Heart right ventricle (tissue), 16 donors: Measurements from ENCODE around the gene KCNAB2. TPM values are rescaled to one million over a fixed set of nuclear protein-coding genes. Genes with fewer than 3 reads are reported as not detected.

ENCODE experiments used
- ATAC-seq, 8 donors: fragments of 200-7000 bp; cut with Tn5 transposase; one replicate each; pipeline ENCODE4 v1.9.1; 2020; ENCODE audit warnings: mild to moderate bottlenecking in 8 of 8, moderate library complexity in 8 of 8, moderate number of reproducible peaks in 1 of 8
- DNase-seq, 2 donors: peaks; one replicate each; pipeline ENCODE4 v3.0.0-alpha.2; 2020
- H3K27ac ChIP-seq, 10 donors: fragments of 200-600 bp; sonication (generic) in 2 of 10; one replicate each; pipeline versions ENCODE4 v1.5.0 to v1.8.0; 2020 to 2022; ENCODE audit warnings: mild to moderate bottlenecking in 3 of 10
- H3K27me3 ChIP-seq, 7 donors: fragments of 200-600 bp; one replicate each; pipeline ENCODE4 v1.8.0; 2021 to 2022; ENCODE audit warnings: mild to moderate bottlenecking in 2 of 7
- H3K36me3 ChIP-seq, 9 donors: fragments of 200-600 bp; sonication (generic) in 1 of 9; one replicate each; pipeline versions ENCODE4 v1.5.0 to v1.8.0; 2020 to 2022; ENCODE audit warnings: mild to moderate bottlenecking in 2 of 9
- H3K4me1 ChIP-seq, 9 donors: fragments of 200-600 bp; sonication (generic) in 1 of 9; one replicate each; pipeline versions ENCODE4 v1.5.0 to v1.8.0; 2020 to 2022; ENCODE audit warnings: mild to moderate bottlenecking in 4 of 9
- H3K4me3 ChIP-seq, 10 donors: fragments of 200-600 bp; sonication (generic) in 2 of 10; one replicate each; pipeline versions ENCODE4 v1.5.0 to v1.8.0; 2020 to 2022; ENCODE audit warnings: mild to moderate bottlenecking in 7 of 10, moderate library complexity in 2 of 10
- H3K9me3 ChIP-seq, 11 donors: fragments of 200-600 bp in 10 of 11; sonication (generic) in 2 of 11; one replicate each; pipeline versions ENCODE4 v1.5.0 to v1.8.0; 2013 to 2022; ENCODE audit warnings: mild to moderate bottlenecking in 2 of 11, control low read depth in 1 of 11, moderate library complexity in 1 of 11
- CTCF ChIP-seq, 9 donors: fragments of 200-600 bp; sonication (generic) in 2 of 9; IDR thresholded peaks; one replicate each; pipeline versions ENCODE4 v1.5.0 to v1.8.0; 2021 to 2022; ENCODE audit warnings: antibody characterized with exemption in 9 of 9, mild to moderate bottlenecking in 5 of 9, moderate library complexity in 1 of 9
- WGBS, 2 donors: extraction: QIAGEN DNeasy Blood & Tissue Kit; methylation state at CpG; one replicate each; pipeline ENCODE4 v1.1.7; 2013; ENCODE audit warnings: inconsistent platforms in 1 of 2; 5-methylcytosine and 5-hydroxymethylcytosine counted together
- intact Hi-C, 10 donors: fragments of 100-400 bp; cut with DNase I; formaldehyde crosslinking; loops; one replicate each; pipeline versions ENCODE4 v1.11.1 to v1.14.2; 2022
- polyA plus RNA-seq, 2 donors: library from polyadenylated mRNA; stranded (reverse); fragments of 200-250 nt; gene quantifications; one replicate each; pipeline ENCODE4 v1.2.3, GENCODE V29; 2013
- total RNA-seq, 10 donors: library from RNA; stranded (reverse); fragmentation: NEBNext Ultra II Directional in 3 of 10; extraction: Animal tissue kit (Norgen Biotek cat#: 25700) in 3 of 10; gene quantifications; one replicate each; pipeline versions ENCODE4 v1.2.1 to v1.2.4, GENCODE V29; 2021 to 2023
- donor health status: Arrhythmogenic right ventricular cardiomyopathy.
- donor health status: ischemic (EF 13 %, LVEDD 7.1; RV severe dilation, severe dysfunction).
- donor health status: healthy with polysubstance abuse.
- donor health status: DM: no; HTN: yes; CAD: no.
- donor health status: DM: no; HTN: no; CAD: no.
- donor health status: ischemic (EF 25% LVEDD 6.9; RV normal size, moderate dysfunction).
- donor health status: ischemic (EF 25% LVEDD 5.7; RV mildly dilated, moderate dysfunction).
- donor health status: healthy.
- donor health status: DM: yes; HTN: yes; CAD: no.
- donor health status: Ischemic cardiomyopathy.
- donor health status: ischemic (EF 35%, LVEDD 5.7; RV mildly dilated, moderate dysfunction).
- donor health status: nonischemic (EF 11% LVEDD 7.7; RV severe dilation, severe dysfunction).
- donor health status: DM: yes; HTN: yes; CAD: no.
- donor health status: PGD.
- donor health status: ischemic (EF 29% LVEDD 5.4; RV normal size, mild dysfunction).
- donor health status: nonischemic (EF 23%, LVEDD 6.1; RV moderate dilation, normal function).

Gene KCNAB2
- total and polyA plus RNA-seq, 12 donors = 4.7 to 41.5 (median 21.8) TPM

- no peaks in the 10 kb centered on the region for H3K9me3 ChIP-seq
- peak in 1 of 2 donors; percentile 3 for DNase-seq
- ATAC-seq = no peak
- no peak for TF ChIP-seq CTCF (IDR thresholded peaks at IDR 0.05)
- H3K27me3 ChIP-seq = peaks cover 0 to 54% (median 35%) of the 10 kb centered on the region in 7 donors
- no peak overlapping the region for H3K27ac ChIP-seq
- WGBS, 2 donors = 65 to 72% methylated on average over 23 of the region's 23 CpGs
- H3K4me3 ChIP-seq = no peak overlapping the region
- intact Hi-C loops = loop anchor here in 1 of 10 donors (10.0 kb wide), 1 partner anchor 54 kb away; no protein-coding TSS in a partner anchor
- H3K4me1 ChIP-seq = peaks cover 0 to 20% (median 0%) of the 10 kb centered on the region in 9 donors
- H3K36me3 ChIP-seq = peaks cover 0 to 31% (median 0%) of the 10 kb centered on the region in 9 donors
These were observed 55.4 kb downstream of the KCNAB2 start for GRCh38 chr1:6100861-6101783.

GRCh38 chr1:6101826-6102531 is 56.3 kb downstream of the KCNAB2 start:
- intact Hi-C loops = loop anchor here in 1 of 10 donors (10.0 kb wide), 1 partner anchor 53 kb away; no protein-coding TSS in a partner anchor
- ATAC-seq (no peak), DNase-seq (no peak)
- H3K27ac ChIP-seq = no peak overlapping the region
- no peak overlapping the region for H3K4me3 ChIP-seq
- H3K27me3 ChIP-seq = peaks cover 0 to 57% (median 37%) of the 10 kb centered on the region in 7 donors
- H3K9me3 ChIP-seq = no peaks in the 10 kb centered on the region
- no peak for TF ChIP-seq CTCF (IDR thresholded peaks at IDR 0.05)
- peaks cover 0 to 23% (median 0%) of the 10 kb centered on the region in 9 donors for H3K36me3 ChIP-seq
- peaks cover 0 to 20% (median 0%) of the 10 kb centered on the region in 9 donors for H3K4me1 ChIP-seq
- 54 to 57% methylated on average over 24 to 25 of the region's 25 CpGs for WGBS, 2 donors

GRCh38 chr1:6102532-6102845 is 56.8 kb downstream of the KCNAB2 start:
- DNase-seq (no peak), ATAC-seq (no peak)
- H3K27me3 ChIP-seq = peaks cover 0 to 57% (median 37%) of the 10 kb centered on the region in 7 donors
- peaks cover 0 to 20% (median 0%) of the 10 kb centered on the region in 9 donors for H3K4me1 ChIP-seq
- WGBS, 2 donors = 76 to 88% methylated on average over 9 of the region's 9 CpGs
- no peak overlapping the region for H3K27ac ChIP-seq
- H3K4me3 ChIP-seq = no peak overlapping the region
- no peaks in the 10 kb centered on the region for H3K9me3 ChIP-seq
- intact Hi-C loops = loop anchor here in 1 of 10 donors (10.0 kb wide), 1 partner anchor 52 kb away; no protein-coding TSS in a partner anchor
- H3K36me3 ChIP-seq = peaks cover 0 to 18% (median 0%) of the 10 kb centered on the region in 9 donors
- TF ChIP-seq CTCF (IDR thresholded peaks at IDR 0.05) = no peak
